NB4 (cell line): ENCODE data around the gene CLCF1.

Experiments
- CTCF ChIP-seq: IDR thresholded peaks from one replicate; pipeline ENCODE4 v1.5.1; 2012; ENCODE audit warnings: low read depth, low read length
- MYC ChIP-seq: IDR thresholded peaks from 2 replicates; pipeline ENCODE4 v1.6.1; 2011; ENCODE audit warnings: low read depth, low read length
- POLR2A ChIP-seq: IDR thresholded peaks from 2 replicates; pipeline ENCODE4 v1.6.1; 2011; ENCODE audit warnings: mild to moderate bottlenecking; ENCODE audit not compliant: insufficient read length; ENCODE audit errors: extremely low read depth

- TF ChIP-seq CTCF: no peak
- no peak for TF ChIP-seq POLR2A
- TF ChIP-seq MYC: no peak
Observed at GRCh38 chr11:67314218-67314617, 59.2 kb downstream of the CLCF1 start.
